Effector memory CD8-positive, alpha-beta T cell (primary cell): ENCODE measurements around the gene EPN3.

ENCODE experiments used
- ATAC-seq: fragments of 150-1000 bp; cut with Tn5 transposase; replicated peaks from 2 replicates; pipeline ENCODE4 v1.10.0; 2021; ENCODE audit warnings: mild to moderate bottlenecking, moderate library complexity
- DNase-seq, 3 experiments: peaks; one replicate each; pipeline ENCODE4 v3.0.0; 2021
- H3K27ac Mint-ChIP-seq, 2 donors: one replicate each; pipeline ENCODE4 v1.8.0; 2022; ENCODE audit warnings: mild to moderate bottlenecking in 2 of 2, mixed read lengths in 2 of 2, moderate library complexity in 2 of 2
- H3K27me3 Mint-ChIP-seq, 2 donors: one replicate each; pipeline ENCODE4 v1.8.0; 2022; ENCODE audit warnings: mixed read lengths in 2 of 2
- H3K36me3 Mint-ChIP-seq: one replicate; pipeline ENCODE4 v1.8.0; 2022; ENCODE audit warnings: mild to moderate bottlenecking, moderate library complexity, mixed read lengths; ENCODE audit not compliant: insufficient read depth
- H3K4me1 Mint-ChIP-seq, 2 donors: one replicate each; pipeline ENCODE4 v1.8.0; 2022; ENCODE audit warnings: low read depth in 2 of 2, mixed read lengths in 2 of 2
- H3K4me3 Mint-ChIP-seq, 2 donors: one replicate each; pipeline ENCODE4 v1.8.0; 2022; ENCODE audit warnings: mild to moderate bottlenecking in 2 of 2, mixed read lengths in 2 of 2, moderate library complexity in 2 of 2
- H3K9me3 Mint-ChIP-seq, 2 donors: one replicate each; pipeline ENCODE4 v1.8.0; 2022; ENCODE audit warnings: mixed read lengths in 2 of 2

The EPN3 gene

DNA sequence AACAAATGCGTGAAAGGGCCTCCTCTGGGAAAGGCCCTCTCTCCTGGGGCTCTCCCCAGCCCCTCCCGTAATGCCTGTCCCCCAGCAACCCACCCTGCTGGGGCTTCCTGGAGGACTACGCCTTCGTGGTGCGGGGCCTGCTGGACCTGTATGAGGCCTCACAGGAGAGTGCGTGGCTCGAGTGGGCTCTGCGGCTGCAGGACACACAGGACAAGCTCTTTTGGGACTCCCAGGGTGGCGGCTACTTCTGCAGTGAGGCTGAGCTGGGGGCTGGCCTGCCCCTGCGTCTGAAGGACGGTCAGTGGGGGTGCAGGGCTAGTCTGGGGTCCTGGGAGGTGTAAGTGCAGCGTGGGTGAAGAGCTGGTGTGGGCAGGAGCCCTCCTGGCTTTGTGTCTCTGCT lies 19.3 kb downstream of the EPN3 start:
- DNase-seq, result no peak
- H3K4me1 Mint-ChIP-seq, result peaks cover 7 to 8% of the 10 kb centered on the region in 2 donors
- ATAC-seq, result no peak
- peaks cover 0 to 7% of the 10 kb centered on the region in 2 donors for H3K27me3 Mint-ChIP-seq
- no peak overlapping the region for H3K27ac Mint-ChIP-seq
- no peak overlapping the region for H3K4me3 Mint-ChIP-seq
- no peaks in the 10 kb centered on the region for H3K9me3 Mint-ChIP-seq
- peaks cover 7% of the 10 kb centered on the region for H3K36me3 Mint-ChIP-seq

DNA sequence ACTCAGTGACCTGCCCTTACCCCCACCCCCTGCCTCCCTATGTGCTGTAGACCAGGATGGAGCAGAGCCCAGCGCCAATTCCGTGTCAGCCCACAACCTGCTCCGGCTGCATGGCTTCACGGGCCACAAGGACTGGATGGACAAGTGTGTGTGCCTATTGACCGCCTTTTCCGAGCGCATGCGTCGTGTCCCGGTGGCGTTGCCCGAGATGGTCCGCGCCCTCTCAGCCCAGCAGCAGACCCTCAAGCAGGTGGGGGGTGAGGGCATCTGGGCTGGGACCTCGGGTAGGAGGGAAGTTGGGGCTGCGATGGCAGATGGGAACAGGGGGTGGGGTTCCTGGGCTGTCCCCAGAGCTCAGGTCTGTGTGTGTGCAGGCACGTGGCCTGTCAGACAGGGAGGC lies 21.7 kb downstream of the EPN3 start:
- peaks cover 10% of the 10 kb centered on the region for H3K36me3 Mint-ChIP-seq
- DNase-seq (no peak), ATAC-seq (no peak)
- H3K4me1 Mint-ChIP-seq, result peaks cover 4 to 6% of the 10 kb centered on the region in 2 donors
- H3K4me3 Mint-ChIP-seq, result no peak overlapping the region
- no peaks in the 10 kb centered on the region for H3K9me3 Mint-ChIP-seq
- no peak overlapping the region for H3K27ac Mint-ChIP-seq
- H3K27me3 Mint-ChIP-seq, result peaks cover 11 to 30% of the 10 kb centered on the region in 2 donors

DNA sequence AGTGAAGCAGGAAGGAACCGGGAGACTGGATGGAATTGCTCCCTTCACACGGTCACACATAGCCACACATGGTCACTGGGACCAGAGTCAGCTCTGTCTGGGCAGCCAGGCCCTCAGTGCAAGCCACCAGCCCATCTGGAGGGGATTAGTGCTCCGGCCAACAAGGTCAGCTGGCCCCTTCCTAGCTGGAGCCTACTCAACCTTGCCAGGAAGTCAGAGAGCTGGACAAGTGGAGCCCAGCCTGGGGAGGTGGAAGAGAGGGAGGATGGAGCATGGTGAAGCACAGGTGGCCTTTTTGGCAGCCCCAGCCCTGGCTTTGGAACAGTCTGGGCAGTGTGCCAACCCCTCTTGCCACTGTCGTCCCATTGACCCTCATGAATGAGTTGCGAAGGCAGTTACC lies 24.3 kb downstream of the EPN3 start:
- Mint-ChIP-seq H3K27me3 (peaks cover 22 to 43% of the 10 kb centered on the region in 2 donors), H3K4me3 (no peak overlapping the region), H3K27ac (no peak overlapping the region), H3K9me3 (no peaks in the 10 kb centered on the region), H3K36me3 (peaks cover 11% of the 10 kb centered on the region), H3K4me1 (peaks cover 12 to 15% of the 10 kb centered on the region in 2 donors)
- DNase-seq (no peak), ATAC-seq (no peak)

DNA sequence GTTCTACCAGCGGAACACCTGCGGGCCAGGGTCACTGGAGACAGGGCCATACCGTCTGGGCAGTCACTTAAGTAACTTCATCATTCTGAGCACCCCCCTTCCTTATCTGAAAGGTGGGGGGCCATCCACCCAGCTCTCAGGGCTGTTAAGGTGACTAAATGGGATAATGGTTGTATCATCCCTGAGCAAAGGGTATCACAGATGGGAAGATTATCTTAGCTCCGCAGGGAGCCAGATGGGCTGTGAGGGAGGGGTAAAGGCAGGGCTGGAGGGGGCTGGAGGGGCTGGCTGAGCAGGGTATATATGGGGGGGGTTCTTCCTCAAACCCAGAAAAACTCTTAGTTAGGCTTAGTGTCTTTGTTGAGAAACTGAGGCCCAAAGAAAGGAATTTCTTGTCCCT lies 25.1 kb downstream of the EPN3 start:
- Mint-ChIP-seq H3K36me3 (peaks cover 10% of the 10 kb centered on the region), H3K4me3 (no peak overlapping the region), H3K4me1 (peaks cover 18 to 20% of the 10 kb centered on the region in 2 donors), H3K9me3 (no peaks in the 10 kb centered on the region), H3K27ac (no peak overlapping the region), H3K27me3 (peaks cover 30 to 51% of the 10 kb centered on the region in 2 donors)
- DNase-seq (no peak), ATAC-seq (no peak)

DNA sequence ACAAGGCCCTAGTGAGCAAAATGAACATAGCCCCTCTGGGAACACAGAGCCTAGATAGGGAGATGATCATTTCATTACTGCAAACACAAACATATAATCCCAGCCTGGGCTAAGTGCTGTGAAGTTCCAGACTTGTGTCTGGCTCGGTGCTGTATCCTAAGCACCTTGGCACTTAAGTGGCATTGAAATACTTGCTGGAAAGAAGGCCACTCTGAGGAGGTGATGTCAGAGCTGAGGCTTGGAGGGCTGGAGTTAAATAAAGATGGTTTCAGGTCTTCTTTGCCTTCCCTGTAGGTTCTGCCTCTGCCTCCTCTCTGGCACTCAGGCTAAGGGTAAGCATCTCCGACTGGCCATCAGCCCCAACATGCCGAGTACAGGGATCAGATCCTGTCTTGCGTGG lies 25.6 kb downstream of the EPN3 start:
- ATAC-seq, result no peak
- H3K27ac Mint-ChIP-seq, result no peak overlapping the region
- H3K27me3 Mint-ChIP-seq, result peaks cover 30 to 56% of the 10 kb centered on the region in 2 donors
- H3K4me3 Mint-ChIP-seq, result peak overlapping the region; percentile 82 to 86
- no peak for DNase-seq
- peaks cover 10% of the 10 kb centered on the region for H3K36me3 Mint-ChIP-seq
- H3K4me1 Mint-ChIP-seq, result peaks cover 18 to 21% of the 10 kb centered on the region in 2 donors
- H3K9me3 Mint-ChIP-seq, result no peaks in the 10 kb centered on the region

DNA sequence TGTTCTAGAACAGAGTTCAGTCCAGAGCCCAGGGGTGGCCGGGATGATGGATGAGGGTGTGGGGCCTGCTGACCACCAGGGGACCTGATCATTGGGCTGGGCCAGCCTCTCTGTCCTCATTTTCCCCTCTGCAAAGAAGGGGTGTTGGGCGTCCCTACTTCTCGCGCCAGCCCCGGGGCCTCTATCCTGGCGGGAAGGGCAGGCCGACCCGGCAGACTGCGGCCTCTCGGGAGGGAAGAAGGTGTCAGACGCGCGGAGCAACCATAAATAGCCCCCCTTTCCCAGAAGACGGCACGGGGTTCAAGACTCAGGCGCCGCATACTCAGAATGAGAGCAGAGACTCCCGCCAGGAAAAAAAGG lies 26.0 kb downstream of the EPN3 start:
- ATAC-seq, result no peak
- no peak for DNase-seq
- H3K4me1 Mint-ChIP-seq, result peaks cover 18 to 21% of the 10 kb centered on the region in 2 donors
- no peak overlapping the region for H3K27ac Mint-ChIP-seq
- H3K9me3 Mint-ChIP-seq, result no peaks in the 10 kb centered on the region
- H3K27me3 Mint-ChIP-seq, result peaks cover 34 to 61% of the 10 kb centered on the region in 2 donors
- peaks cover 10% of the 10 kb centered on the region for H3K36me3 Mint-ChIP-seq
- H3K4me3 Mint-ChIP-seq, result peak overlapping the region; percentile 82 to 86

DNA sequence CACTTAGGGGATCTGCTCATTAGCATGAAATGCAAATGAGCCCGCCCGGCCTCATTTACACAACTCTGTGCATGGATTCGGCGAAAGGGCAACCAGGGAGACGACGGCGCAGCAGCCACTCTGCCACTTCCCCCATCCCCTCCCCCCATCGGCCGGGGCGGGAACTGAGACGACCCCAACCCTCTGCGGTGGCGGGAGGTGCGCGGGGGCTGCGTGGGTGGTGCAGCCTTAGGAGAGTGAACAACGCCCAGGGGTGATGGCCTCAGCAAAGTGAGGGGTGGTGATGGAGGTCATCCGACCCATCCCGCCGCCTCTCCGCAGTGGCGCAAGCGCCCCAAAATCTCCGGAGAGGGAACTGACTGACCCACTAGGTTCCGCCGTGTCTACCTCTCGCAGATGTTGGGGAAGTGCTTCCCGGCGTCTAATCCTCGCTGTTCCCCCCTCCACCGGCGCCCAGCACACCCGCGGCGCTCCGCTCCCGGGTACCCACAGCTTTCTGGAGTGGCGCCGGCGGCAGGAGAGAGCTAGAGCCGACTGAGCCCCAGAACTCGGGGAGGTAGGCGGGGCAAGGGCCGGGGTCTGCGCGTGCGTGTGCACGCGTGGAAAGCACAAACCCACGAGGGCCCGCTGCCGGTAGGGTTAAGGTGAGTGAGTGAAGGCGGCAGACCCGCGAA lies 26.5 kb downstream of the EPN3 start:
- H3K27me3 Mint-ChIP-seq, result peaks cover 39 to 66% of the 10 kb centered on the region in 2 donors

DNA sequence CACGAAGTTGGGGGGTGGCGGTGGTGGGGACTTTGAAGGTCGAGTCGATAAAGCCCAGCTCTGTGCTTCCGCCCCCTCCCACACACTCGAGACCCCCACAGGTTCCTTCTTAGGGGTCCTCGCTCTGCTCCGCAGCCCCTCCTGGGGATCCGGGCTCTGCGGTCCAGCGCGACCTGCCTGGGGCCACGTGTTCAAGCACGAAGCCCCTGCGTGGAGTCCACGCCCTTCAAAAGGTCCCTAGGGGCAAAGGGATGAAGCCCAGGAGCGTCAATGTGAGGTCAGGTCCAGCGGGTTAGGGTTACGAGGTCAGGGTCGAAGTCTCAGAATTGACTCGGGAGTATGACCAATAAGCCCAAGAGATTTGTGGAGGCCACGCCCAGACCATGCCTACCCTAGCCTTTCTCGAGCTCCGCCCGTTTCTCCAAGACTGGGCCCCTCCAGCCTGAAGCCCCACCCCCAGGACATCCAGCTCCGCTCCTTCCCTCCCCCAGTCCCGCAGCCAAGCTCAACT lies 27.2 kb downstream of the EPN3 start:
- Mint-ChIP-seq H3K4me1 (peaks cover 18 to 21% of the 10 kb centered on the region in 2 donors), H3K27ac (peak overlapping the region in 1 of 2 donors; percentile 49), H3K4me3 (peak overlapping the region; percentile 82 to 86), H3K27me3 (peaks cover 46 to 72% of the 10 kb centered on the region in 2 donors), H3K36me3 (peaks cover 10% of the 10 kb centered on the region), H3K9me3 (no peaks in the 10 kb centered on the region)
- DNase-seq (no peak), ATAC-seq (peak; percentile 16)

More for the DNA sequence above, 26.5 kb downstream of the EPN3 start:
- H3K4me3 Mint-ChIP-seq, result peak overlapping the region; percentile 82 to 86
- ATAC-seq (no peak), DNase-seq (no peak)
- H3K27ac Mint-ChIP-seq, result peak overlapping the region in 1 of 2 donors; percentile 49
- H3K4me1 Mint-ChIP-seq, result peaks cover 18 to 21% of the 10 kb centered on the region in 2 donors
- no peaks in the 10 kb centered on the region for H3K9me3 Mint-ChIP-seq
- peaks cover 10% of the 10 kb centered on the region for H3K36me3 Mint-ChIP-seq

DNA sequence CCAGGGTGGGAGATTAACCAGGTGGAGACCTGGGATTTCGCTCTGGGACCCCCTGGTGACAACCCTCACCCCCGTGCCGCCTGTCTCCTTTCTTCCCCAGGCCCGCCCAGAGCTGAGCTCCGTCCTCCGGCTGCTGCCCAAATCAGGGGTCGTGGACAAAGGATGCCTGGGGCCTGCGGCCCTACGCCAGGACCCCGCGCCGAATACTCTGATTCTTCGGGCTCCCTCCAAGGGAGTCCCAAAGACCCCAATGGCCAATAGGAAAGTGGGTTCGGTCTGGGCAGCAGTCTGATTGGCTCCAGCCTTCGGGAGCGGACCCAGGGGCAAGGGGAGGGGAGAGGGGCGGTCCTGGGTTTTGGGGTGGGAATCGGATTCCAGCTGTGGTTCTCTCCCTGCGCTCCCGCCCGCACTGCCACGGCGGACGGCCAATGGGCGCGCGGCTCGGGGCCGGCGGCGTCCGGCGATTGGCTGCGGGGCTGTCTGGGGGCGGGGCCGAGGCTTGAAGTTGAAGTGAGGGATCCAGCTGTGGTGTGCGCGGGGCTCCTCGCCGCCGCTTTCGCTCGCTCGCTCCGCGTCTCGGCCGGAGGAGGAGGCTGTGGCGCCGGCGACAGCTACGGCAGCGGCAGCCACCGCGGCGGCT lies 27.8 kb downstream of the EPN3 start, which contains the start of gene CACNA1G:
TSS of gene CACNA1G (plus strand) at position 531 of the 640 bp plus-strand sequence. CDS start 745 bp downstream, outside the sequence.
- Mint-ChIP-seq H3K36me3 (peaks cover 10% of the 10 kb centered on the region), H3K9me3 (no peaks in the 10 kb centered on the region), H3K27me3 (peaks cover 52 to 78% of the 10 kb centered on the region in 2 donors), H3K4me3 (peak within 1 kb of the TSS; percentile 82 to 86), H3K4me1 (peaks cover 22 to 24% of the 10 kb centered on the region in 2 donors), H3K27ac (peak within 1 kb of the TSS in 1 of 2 donors; percentile 49)
- peak; percentile 85 for ATAC-seq
- DNase-seq, result peak; percentile 76 to 83 (median 81)

DNA sequence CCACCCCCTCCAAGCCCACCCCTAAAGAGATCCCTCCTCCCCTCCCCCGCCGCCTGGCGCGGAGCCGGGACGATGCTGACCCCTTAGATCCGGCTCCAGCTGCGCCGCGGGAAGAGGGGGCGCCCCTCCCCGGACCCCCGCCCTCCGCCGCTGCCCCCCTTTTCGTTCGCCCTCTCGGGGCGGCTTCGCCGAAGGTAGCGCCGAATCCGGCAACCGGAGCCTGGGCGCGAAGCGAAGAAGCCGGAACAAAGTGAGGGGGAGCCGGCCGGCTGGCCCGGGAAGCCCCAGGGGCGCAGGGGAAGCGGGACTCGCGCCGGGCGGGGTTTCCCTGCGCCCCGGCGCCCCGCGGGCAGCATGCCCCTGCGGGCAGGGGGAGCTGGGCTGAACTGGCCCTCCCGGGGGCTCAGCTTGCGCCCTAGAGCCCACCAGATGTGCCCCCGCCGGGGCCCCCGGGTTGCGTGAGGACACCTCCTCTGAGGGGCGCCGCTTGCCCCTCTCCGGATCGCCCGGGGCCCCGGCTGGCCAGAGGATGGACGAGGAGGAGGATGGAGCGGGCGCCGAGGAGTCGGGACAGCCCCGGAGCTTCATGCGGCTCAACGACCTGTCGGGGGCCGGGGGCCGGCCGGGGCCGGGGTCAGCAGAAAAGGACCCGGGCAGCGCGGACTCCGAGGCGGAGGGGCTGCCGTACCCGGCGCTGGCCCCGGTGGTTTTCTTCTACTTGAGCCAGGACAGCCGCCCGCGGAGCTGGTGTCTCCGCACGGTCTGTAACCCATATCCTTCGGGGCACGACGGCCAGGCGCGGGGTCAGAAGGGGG lies 28.6 kb downstream of the EPN3 start:
- peaks cover 22 to 29% of the 10 kb centered on the region in 2 donors for H3K4me1 Mint-ChIP-seq
- H3K36me3 Mint-ChIP-seq, result peaks cover 10% of the 10 kb centered on the region
- peaks cover 60 to 86% of the 10 kb centered on the region in 2 donors for H3K27me3 Mint-ChIP-seq
- H3K4me3 Mint-ChIP-seq, result peak overlapping the region; percentile 82 to 86
- ATAC-seq, result peak; percentile 25
- H3K27ac Mint-ChIP-seq, result no peak overlapping the region
- peak in 1 of 3 experiments; percentile 16 for DNase-seq
- no peaks in the 10 kb centered on the region for H3K9me3 Mint-ChIP-seq

DNA sequence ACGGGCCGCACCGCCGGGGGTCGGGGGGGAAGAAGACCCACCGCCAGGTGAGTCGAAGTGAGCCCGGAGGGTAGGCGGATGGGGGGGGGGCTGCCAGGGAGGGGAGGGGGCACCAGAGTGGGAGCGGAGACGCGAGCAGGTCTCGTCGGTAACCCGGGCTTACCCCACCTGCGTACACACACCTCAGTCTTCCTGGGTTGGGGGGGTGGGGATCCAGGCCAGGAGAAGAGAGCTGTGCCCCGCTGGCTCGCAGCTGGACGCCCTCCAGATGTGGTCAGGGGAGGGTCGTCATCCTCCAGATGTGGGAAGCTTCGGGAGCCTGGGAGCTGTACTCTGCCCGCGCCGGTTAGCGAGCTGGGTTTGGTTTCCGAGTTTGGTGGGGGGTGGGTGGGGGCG lies 29.2 kb downstream of the EPN3 start:
- DNase-seq (no peak), ATAC-seq (no peak)
- Mint-ChIP-seq H3K9me3 (no peaks in the 10 kb centered on the region), H3K27ac (no peak overlapping the region), H3K27me3 (peaks cover 66 to 87% of the 10 kb centered on the region in 2 donors), H3K4me1 (peaks cover 22 to 29% of the 10 kb centered on the region in 2 donors), H3K36me3 (peaks cover 10% of the 10 kb centered on the region), H3K4me3 (peak overlapping the region; percentile 82 to 86)

DNA sequence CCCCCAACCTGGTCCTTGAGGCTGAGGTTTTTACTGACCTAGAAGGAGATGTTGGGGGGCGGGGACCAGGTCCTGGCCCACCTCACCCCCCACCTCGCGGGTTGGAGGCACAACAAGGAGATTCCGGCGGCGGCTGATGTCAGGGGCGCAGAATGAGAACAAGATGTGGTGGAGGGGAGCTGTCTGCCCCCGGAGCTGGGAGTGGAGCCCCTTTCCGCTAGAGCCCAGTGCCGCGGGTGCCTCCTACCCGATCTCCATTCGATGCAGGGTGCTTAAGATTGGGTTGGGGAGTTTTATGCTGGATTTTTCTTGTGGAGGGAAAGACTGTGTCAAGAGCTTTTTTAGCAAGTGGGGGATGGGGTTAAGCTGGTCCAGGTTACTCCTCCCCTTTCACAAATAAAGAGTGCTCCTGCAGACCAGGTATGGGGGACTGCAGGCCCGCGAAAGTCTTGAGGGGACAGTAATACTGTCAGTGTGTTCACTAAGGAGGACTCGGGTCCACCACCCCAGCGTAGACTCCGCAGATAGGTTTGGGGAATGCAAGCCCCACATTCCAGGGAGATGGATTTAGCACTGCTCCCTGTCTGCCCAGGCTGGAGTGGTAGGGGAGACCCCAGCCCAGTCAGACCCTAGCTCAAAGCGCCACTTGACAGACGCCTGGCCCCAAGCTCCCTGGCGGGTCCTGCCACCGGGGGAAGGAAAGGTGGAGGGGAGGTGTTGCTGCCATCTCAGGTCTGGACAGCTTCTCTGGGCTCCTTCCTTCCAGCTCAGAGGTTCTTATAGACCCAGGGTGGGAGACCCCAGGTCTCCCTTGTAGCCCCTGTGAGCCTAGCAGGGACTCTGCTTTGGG lies 29.9 kb downstream of the EPN3 start:
- DNase-seq, result peak in 1 of 3 experiments; percentile 31
- Mint-ChIP-seq H3K36me3 (peaks cover 10% of the 10 kb centered on the region), H3K4me3 (peak overlapping the region; percentile 65 to 86), H3K27me3 (peaks cover 73 to 87% of the 10 kb centered on the region in 2 donors), H3K9me3 (no peaks in the 10 kb centered on the region), H3K4me1 (peaks cover 22 to 29% of the 10 kb centered on the region in 2 donors), H3K27ac (no peak overlapping the region)
- ATAC-seq, result peak; percentile 3
